HUES48 (cell line): ENCODE data around the gene KBTBD12.

ENCODE experiments used
- H3K27ac ChIP-seq: one replicate; pipeline ENCODE4 v1.7.0; 2013; ENCODE audit warnings: low read depth, low read length, inconsistent platforms
- H3K27me3 ChIP-seq: 2 replicates; pipeline ENCODE4 v1.6.1; 2013; ENCODE audit warnings: mild to moderate bottlenecking, low read length; ENCODE audit not compliant: control insufficient read depth, insufficient read depth
- H3K36me3 ChIP-seq: 2 replicates; pipeline ENCODE4 v1.6.1; 2013; ENCODE audit warnings: low read length; ENCODE audit not compliant: control insufficient read depth, insufficient read depth
- H3K4me1 ChIP-seq: 2 replicates; pipeline ENCODE4 v1.6.1; 2013; ENCODE audit warnings: mild to moderate bottlenecking, low read length; ENCODE audit not compliant: control insufficient read depth, insufficient read depth
- H3K4me3 ChIP-seq: 2 replicates; pipeline ENCODE4 v1.5.1; 2013; ENCODE audit warnings: mild to moderate bottlenecking, low read depth, low read length
- H3K9ac ChIP-seq: 2 replicates; pipeline ENCODE4 v1.6.1; 2013; ENCODE audit warnings: mild to moderate bottlenecking, low read depth, low read length, moderate library complexity
- H3K9me3 ChIP-seq: 2 replicates; pipeline ENCODE4 v1.6.1; 2013; ENCODE audit warnings: low read length; ENCODE audit not compliant: control insufficient read depth, insufficient read depth

KBTBD12 gene

GRCh38 chr3:127953091-127954035 lies 38.3 kb downstream of the KBTBD12 start:
- no peaks in the 10 kb centered on the region for H3K27me3 ChIP-seq
- H3K4me1 ChIP-seq = no peaks in the 10 kb centered on the region
- no peak overlapping the region for H3K27ac ChIP-seq
- no peak overlapping the region for H3K4me3 ChIP-seq
- no peaks in the 10 kb centered on the region for H3K9me3 ChIP-seq
- H3K9ac ChIP-seq = no peak overlapping the region
- no peaks in the 10 kb centered on the region for H3K36me3 ChIP-seq

- no peak overlapping the region for H3K4me3 ChIP-seq
- no peak overlapping the region for H3K27ac ChIP-seq
- no peaks in the 10 kb centered on the region for H3K9me3 ChIP-seq
- H3K27me3 ChIP-seq = no peaks in the 10 kb centered on the region
- no peak overlapping the region for H3K9ac ChIP-seq
- H3K36me3 ChIP-seq = no peaks in the 10 kb centered on the region
- H3K4me1 ChIP-seq = peaks cover 3% of the 10 kb centered on the region; the same call in 1 of the 2 replicates
Observed at GRCh38 chr3:127954640-127955039, 39.6 kb downstream of the KBTBD12 start.

GRCh38 chr3:127955728-127956127 lies 40.7 kb downstream of the KBTBD12 start:
- H3K27me3 ChIP-seq = no peaks in the 10 kb centered on the region
- peaks cover 7% of the 10 kb centered on the region; the same call in 1 of the 2 replicates for H3K4me1 ChIP-seq
- no peaks in the 10 kb centered on the region for H3K9me3 ChIP-seq
- H3K4me3 ChIP-seq = no peak overlapping the region
- H3K36me3 ChIP-seq = no peaks in the 10 kb centered on the region
- no peak overlapping the region for H3K9ac ChIP-seq
- H3K27ac ChIP-seq = no peak overlapping the region

- Histone ChIP-seq H3K27ac (no peak overlapping the region), H3K4me3 (no peak overlapping the region), H3K9ac (no peak overlapping the region), H3K36me3 (no peaks in the 10 kb centered on the region), H3K4me1 (peaks cover 7% of the 10 kb centered on the region; the same call in 1 of the 2 replicates), H3K9me3 (no peaks in the 10 kb centered on the region), H3K27me3 (no peaks in the 10 kb centered on the region)
Observed at GRCh38 chr3:127959041-127959440, 44.0 kb downstream of the KBTBD12 start.

GRCh38 chr3:127959873-127960272 lies 44.8 kb downstream of the KBTBD12 start:
- no peak overlapping the region for H3K4me3 ChIP-seq
- H3K27ac ChIP-seq = no peak overlapping the region
- H3K9me3 ChIP-seq = no peaks in the 10 kb centered on the region
- H3K4me1 ChIP-seq = peaks cover 7% of the 10 kb centered on the region; the same call in 1 of the 2 replicates
- H3K36me3 ChIP-seq = no peaks in the 10 kb centered on the region
- no peaks in the 10 kb centered on the region for H3K27me3 ChIP-seq
- H3K9ac ChIP-seq = no peak overlapping the region

GRCh38 chr3:127960421-127960965 lies 45.5 kb downstream of the KBTBD12 start:
- Histone ChIP-seq H3K27me3 (no peaks in the 10 kb centered on the region), H3K9me3 (no peaks in the 10 kb centered on the region), H3K36me3 (no peaks in the 10 kb centered on the region), H3K9ac (no peak overlapping the region), H3K4me1 (peaks cover 7% of the 10 kb centered on the region; the same call in 1 of the 2 replicates), H3K27ac (no peak overlapping the region), H3K4me3 (no peak overlapping the region)

GRCh38 chr3:127961124-127961523 lies 46.1 kb downstream of the KBTBD12 start:
- Histone ChIP-seq H3K4me3 (no peak overlapping the region), H3K27me3 (no peaks in the 10 kb centered on the region), H3K9me3 (no peaks in the 10 kb centered on the region), H3K36me3 (no peaks in the 10 kb centered on the region), H3K9ac (no peak overlapping the region), H3K27ac (no peak overlapping the region), H3K4me1 (peaks cover 7% of the 10 kb centered on the region; the same call in 1 of the 2 replicates)

- H3K27ac ChIP-seq = no peak overlapping the region
- no peak overlapping the region for H3K9ac ChIP-seq
- H3K4me1 ChIP-seq = peaks cover 7% of the 10 kb centered on the region; the same call in 1 of the 2 replicates
- no peak overlapping the region for H3K4me3 ChIP-seq
- H3K36me3 ChIP-seq = no peaks in the 10 kb centered on the region
- H3K27me3 ChIP-seq = no peaks in the 10 kb centered on the region
- no peaks in the 10 kb centered on the region for H3K9me3 ChIP-seq
Observed at GRCh38 chr3:127961963-127962362, 46.9 kb downstream of the KBTBD12 start.

GRCh38 chr3:127962937-127963336 lies 47.9 kb downstream of the KBTBD12 start:
- H3K9me3 ChIP-seq = no peaks in the 10 kb centered on the region
- H3K9ac ChIP-seq = no peak overlapping the region
- H3K27me3 ChIP-seq = no peaks in the 10 kb centered on the region
- H3K4me1 ChIP-seq = peaks cover 7% of the 10 kb centered on the region; the same call in 1 of the 2 replicates
- H3K27ac ChIP-seq = no peak overlapping the region
- H3K36me3 ChIP-seq = no peaks in the 10 kb centered on the region
- no peak overlapping the region for H3K4me3 ChIP-seq

GRCh38 chr3:127964053-127964452 lies 49.0 kb downstream of the KBTBD12 start:
- Histone ChIP-seq H3K9ac (no peak overlapping the region), H3K36me3 (no peaks in the 10 kb centered on the region), H3K4me3 (no peak overlapping the region), H3K27me3 (no peaks in the 10 kb centered on the region), H3K4me1 (peaks cover 7% of the 10 kb centered on the region; the same call in 1 of the 2 replicates), H3K27ac (no peak overlapping the region), H3K9me3 (no peaks in the 10 kb centered on the region)

GRCh38 chr3:127964816-127965215 lies 49.8 kb downstream of the KBTBD12 start:
- Histone ChIP-seq H3K36me3 (no peaks in the 10 kb centered on the region), H3K9ac (no peak overlapping the region), H3K4me3 (no peak overlapping the region), H3K4me1 (0 out of 2 replicates have a peak, but pooled peaks cover 3% of the 10 kb centered on the region), H3K27me3 (no peaks in the 10 kb centered on the region; the same call in 1 of the 2 replicates), H3K9me3 (no peaks in the 10 kb centered on the region), H3K27ac (no peak overlapping the region)
